Activated naive CD8-positive, alpha-beta T cell treated with anti-CD3 and anti-CD28 coated beads, Interleukin-2, amount 50 U/mL, for 16 hours (primary cell): ENCODE data around the gene FBXW10.
"Not testable (repeated sequence)": the region's sequence is repeated elsewhere in the genome, so short reads cannot be mapped to it uniquely, and the experiment has no call there.

Experiments
- DNase-seq: peaks from one replicate; pipeline ENCODE4 v3.0.0-alpha.2; 2020; ENCODE audit warnings: low read depth, low spot score

FBXW10 gene

GRCh38 chr17:18743699-18744421 is at the start of gene FBXW10:
Gene FBXW10, plus strand, starts transcription at chr17:18744054. Its CDS starts 191 bp downstream, at chr17:18744245.
- DNase-seq, result not testable (repeated sequence)

- DNase-seq, result not testable (repeated sequence)
Measured at GRCh38 chr17:18695143-18695542, 48.7 kb upstream of the FBXW10 start.

- DNase-seq, result not testable (repeated sequence)
Measured at GRCh38 chr17:18698473-18699103, 45.3 kb upstream of the FBXW10 start.

- DNase-seq, result not testable (repeated sequence)
Measured at GRCh38 chr17:18705955-18706354, 37.9 kb upstream of the FBXW10 start.

- not testable (repeated sequence) for DNase-seq
Measured at GRCh38 chr17:18708215-18708614, 35.6 kb upstream of the FBXW10 start.

- DNase-seq, result peak; percentile 49
Measured at GRCh38 chr17:18712354-18712999, 31.4 kb upstream of the FBXW10 start.

- DNase-seq, result not testable (repeated sequence)
Measured at GRCh38 chr17:18718643-18719427, 25.0 kb upstream of the FBXW10 start.

GRCh38 chr17:18719428-18720110 is 24.3 kb upstream of the FBXW10 start:
- not testable (repeated sequence) for DNase-seq

- not testable (repeated sequence) for DNase-seq
Measured at GRCh38 chr17:18721775-18722547, 21.9 kb upstream of the FBXW10 start.

- DNase-seq, result not testable (repeated sequence)
Measured at GRCh38 chr17:18722612-18723011, 21.2 kb upstream of the FBXW10 start.

GRCh38 chr17:18723509-18723908 is 20.3 kb upstream of the FBXW10 start:
- not testable (repeated sequence) for DNase-seq

- not testable (repeated sequence) for DNase-seq
Measured at GRCh38 chr17:18732438-18732837, 11.4 kb upstream of the FBXW10 start.

- not testable (repeated sequence) for DNase-seq
Measured at GRCh38 chr17:18733350-18733749, 10.5 kb upstream of the FBXW10 start.

GRCh38 chr17:18739616-18740391 is 4.0 kb upstream of the FBXW10 start:
- not testable (repeated sequence) for DNase-seq

- DNase-seq, result not testable (repeated sequence)
Measured at GRCh38 chr17:18741228-18741627, 2.6 kb upstream of the FBXW10 start.

- DNase-seq, result not testable (repeated sequence)
Measured at GRCh38 chr17:18744726-18745125, 872 bp downstream of the FBXW10 start.

GRCh38 chr17:18746551-18746950 is 2.7 kb downstream of the FBXW10 start:
- DNase-seq, result not testable (repeated sequence)

GRCh38 chr17:18747501-18747900 is 3.6 kb downstream of the FBXW10 start:
- DNase-seq, result not testable (repeated sequence)

- DNase-seq, result not testable (repeated sequence)
Measured at GRCh38 chr17:18750242-18750641, 6.4 kb downstream of the FBXW10 start.
